GM23338 (cell line): ENCODE results near the gene CHRNA3. TPM values are rescaled to one million over a fixed set of nuclear protein-coding genes. Genes with fewer than 3 reads are reported as not detected.

Experiments used
- ATAC-seq: fragments of 200-7000 bp; cut with Tn5 transposase; 3 replicates; pipeline ENCODE4 v1.9.1; 2020
- DNase-seq: peaks from one replicate; pipeline ENCODE4 v3.0.0-alpha.2; 2015; ENCODE audit warnings: low spot score
- H2AFZ ChIP-seq: fragments of 200-600 bp; sonication (generic); 2 replicates; pipeline ENCODE4 v1.8.0; 2016; ENCODE audit warnings: antibody characterized with exemption, mild to moderate bottlenecking, moderate library complexity
- H3F3A ChIP-seq: fragments of 200-600 bp; sonication (generic); replicated peaks from 2 replicates; pipeline ENCODE4 v1.8.0; 2017; ENCODE audit warnings: antibody characterized with exemption, mixed run types, low read depth
- H3K27ac ChIP-seq: fragments of 200-600 bp; sonication (generic); 2 replicates; pipeline ENCODE4 v1.6.1; 2016; ENCODE audit warnings: low read depth
- H3K27me3 ChIP-seq: fragments of 200-600 bp; sonication (generic); 2 replicates; pipeline ENCODE4 v1.8.0; 2016; ENCODE audit warnings: mild to moderate bottlenecking, mixed run types, moderate library complexity; ENCODE audit not compliant: insufficient read depth
- H3K36me3 ChIP-seq: fragments of 200-600 bp; sonication (generic); 2 replicates; pipeline ENCODE4 v1.8.0; 2016; ENCODE audit warnings: mild to moderate bottlenecking; ENCODE audit not compliant: insufficient read depth
- H3K4me1 ChIP-seq: fragments of 200-600 bp; sonication (generic); 2 replicates; pipeline ENCODE4 v1.8.0; 2016; ENCODE audit warnings: mild to moderate bottlenecking, moderate library complexity; ENCODE audit not compliant: insufficient read depth
- H3K4me2 ChIP-seq: fragments of 200-600 bp; sonication (generic); 2 replicates; pipeline ENCODE4 v1.7.1; 2017; ENCODE audit warnings: mixed run types
- H3K4me3 ChIP-seq: fragments of 200-600 bp; sonication (generic); 2 replicates; pipeline ENCODE4 v1.6.1; 2016; ENCODE audit warnings: mixed run types
- H3K79me2 ChIP-seq: fragments of 200-600 bp; sonication (generic); replicated peaks from 2 replicates; pipeline ENCODE4 v1.8.0; 2017; ENCODE audit warnings: mild to moderate bottlenecking; ENCODE audit not compliant: insufficient read depth
- H3K9me2 ChIP-seq: fragments of 200-600 bp; sonication (generic); 2 replicates; pipeline ENCODE4 v1.8.0; 2017; ENCODE audit not compliant: insufficient read depth
- H4K20me1 ChIP-seq: fragments of 200-600 bp; sonication (generic); replicated peaks from 2 replicates; pipeline ENCODE4 v1.8.0; 2017; ENCODE audit warnings: mild to moderate bottlenecking; ENCODE audit not compliant: insufficient read depth
- H3K27ac Mint-ChIP-seq: 2 replicates; pipeline ENCODE4 v1.8.0; 2020; ENCODE audit warnings: inconsistent platforms, mild to moderate bottlenecking, moderate library complexity, mixed read lengths
- H3K27me3 Mint-ChIP-seq: 3 replicates; pipeline ENCODE4 v1.8.0; 2022; ENCODE audit warnings: low read depth, mild to moderate bottlenecking, moderate library complexity, mixed read lengths, inconsistent platforms; ENCODE audit not compliant: insufficient read depth, poor library complexity
- H3K36me3 Mint-ChIP-seq: 3 replicates; pipeline ENCODE4 v1.8.0; 2021; ENCODE audit warnings: low read depth, mild to moderate bottlenecking, inconsistent platforms, moderate library complexity, mixed read lengths
- H3K4me1 Mint-ChIP-seq: 3 replicates; pipeline ENCODE4 v1.8.0; 2020; ENCODE audit warnings: mild to moderate bottlenecking, inconsistent platforms, mixed read lengths
- H3K4me3 Mint-ChIP-seq: 3 replicates; pipeline ENCODE4 v1.8.0; 2021; ENCODE audit warnings: moderate library complexity, mild to moderate bottlenecking, inconsistent platforms, mixed read lengths
- H3K9me3 Mint-ChIP-seq: 3 replicates; pipeline ENCODE4 v1.8.0; 2020; ENCODE audit warnings: moderate library complexity, mild to moderate bottlenecking, inconsistent platforms, mixed read lengths
- CREB1 ChIP-seq: fragments of 250-450 bp; sonication (Bioruptor Pico); IDR thresholded peaks from 2 replicates; pipeline ENCODE4 v1.5.0; 2020; ENCODE audit warnings: low read depth, mild to moderate bottlenecking, moderate library complexity
- EZH2phosphoT487 ChIP-seq: fragments of 200-600 bp; sonication (generic); IDR thresholded peaks from one replicate; pipeline ENCODE4 v1.8.1; 2018; ENCODE audit warnings: antibody characterized with exemption; ENCODE audit not compliant: unreplicated experiment
- POLR2AphosphoS5 ChIP-seq: IDR thresholded peaks from 2 replicates; pipeline ENCODE4 v1.6.1; 2016; ENCODE audit warnings: antibody characterized with exemption, low read depth
- REST ChIP-seq: IDR thresholded peaks from one replicate; pipeline ENCODE4 v1.6.1; 2018; ENCODE audit warnings: antibody characterized with exemption; ENCODE audit not compliant: unreplicated experiment
- ZNF114 ChIP-seq: fragments of 250-450 bp; sonication (Bioruptor Pico); IDR thresholded peaks from 2 replicates; pipeline ENCODE4 v1.5.0; 2020; ENCODE audit warnings: mild to moderate bottlenecking, moderate library complexity
- polyA plus RNA-seq: library from polyadenylated mRNA; unstranded; fragments of >200 nt; fragmentation: Nextera tagmentation; extraction: Ambion mirVana; gene quantifications from 2 replicates; pipeline ENCODE4 v1.2.1, GENCODE V29; 2016
- total RNA-seq: library from RNA; depleted of rRNA; stranded (reverse); fragments of >200 nt; shearing (Covaris generic); gene quantifications from 2 replicates; pipeline ENCODE4 v1.2.3, GENCODE V29; 2014
- TF ChIP-seq, protein P1 (sequence below): fragments of 250-450 bp; sonication (Bioruptor Pico); IDR thresholded peaks from 2 replicates; pipeline ENCODE4 v1.5.0; 2020; ENCODE audit warnings: mild to moderate bottlenecking, moderate library complexity

The CHRNA3 gene
- total and polyA plus RNA-seq, 2 experiments from 2014 or later, result 2.9 to 3.5 TPM

- TF ChIP-seq ZNF114 (no peak), CREB1 (no peak), POLR2AphosphoS5 (no peak)
- TF ChIP-seq, protein P1, sequence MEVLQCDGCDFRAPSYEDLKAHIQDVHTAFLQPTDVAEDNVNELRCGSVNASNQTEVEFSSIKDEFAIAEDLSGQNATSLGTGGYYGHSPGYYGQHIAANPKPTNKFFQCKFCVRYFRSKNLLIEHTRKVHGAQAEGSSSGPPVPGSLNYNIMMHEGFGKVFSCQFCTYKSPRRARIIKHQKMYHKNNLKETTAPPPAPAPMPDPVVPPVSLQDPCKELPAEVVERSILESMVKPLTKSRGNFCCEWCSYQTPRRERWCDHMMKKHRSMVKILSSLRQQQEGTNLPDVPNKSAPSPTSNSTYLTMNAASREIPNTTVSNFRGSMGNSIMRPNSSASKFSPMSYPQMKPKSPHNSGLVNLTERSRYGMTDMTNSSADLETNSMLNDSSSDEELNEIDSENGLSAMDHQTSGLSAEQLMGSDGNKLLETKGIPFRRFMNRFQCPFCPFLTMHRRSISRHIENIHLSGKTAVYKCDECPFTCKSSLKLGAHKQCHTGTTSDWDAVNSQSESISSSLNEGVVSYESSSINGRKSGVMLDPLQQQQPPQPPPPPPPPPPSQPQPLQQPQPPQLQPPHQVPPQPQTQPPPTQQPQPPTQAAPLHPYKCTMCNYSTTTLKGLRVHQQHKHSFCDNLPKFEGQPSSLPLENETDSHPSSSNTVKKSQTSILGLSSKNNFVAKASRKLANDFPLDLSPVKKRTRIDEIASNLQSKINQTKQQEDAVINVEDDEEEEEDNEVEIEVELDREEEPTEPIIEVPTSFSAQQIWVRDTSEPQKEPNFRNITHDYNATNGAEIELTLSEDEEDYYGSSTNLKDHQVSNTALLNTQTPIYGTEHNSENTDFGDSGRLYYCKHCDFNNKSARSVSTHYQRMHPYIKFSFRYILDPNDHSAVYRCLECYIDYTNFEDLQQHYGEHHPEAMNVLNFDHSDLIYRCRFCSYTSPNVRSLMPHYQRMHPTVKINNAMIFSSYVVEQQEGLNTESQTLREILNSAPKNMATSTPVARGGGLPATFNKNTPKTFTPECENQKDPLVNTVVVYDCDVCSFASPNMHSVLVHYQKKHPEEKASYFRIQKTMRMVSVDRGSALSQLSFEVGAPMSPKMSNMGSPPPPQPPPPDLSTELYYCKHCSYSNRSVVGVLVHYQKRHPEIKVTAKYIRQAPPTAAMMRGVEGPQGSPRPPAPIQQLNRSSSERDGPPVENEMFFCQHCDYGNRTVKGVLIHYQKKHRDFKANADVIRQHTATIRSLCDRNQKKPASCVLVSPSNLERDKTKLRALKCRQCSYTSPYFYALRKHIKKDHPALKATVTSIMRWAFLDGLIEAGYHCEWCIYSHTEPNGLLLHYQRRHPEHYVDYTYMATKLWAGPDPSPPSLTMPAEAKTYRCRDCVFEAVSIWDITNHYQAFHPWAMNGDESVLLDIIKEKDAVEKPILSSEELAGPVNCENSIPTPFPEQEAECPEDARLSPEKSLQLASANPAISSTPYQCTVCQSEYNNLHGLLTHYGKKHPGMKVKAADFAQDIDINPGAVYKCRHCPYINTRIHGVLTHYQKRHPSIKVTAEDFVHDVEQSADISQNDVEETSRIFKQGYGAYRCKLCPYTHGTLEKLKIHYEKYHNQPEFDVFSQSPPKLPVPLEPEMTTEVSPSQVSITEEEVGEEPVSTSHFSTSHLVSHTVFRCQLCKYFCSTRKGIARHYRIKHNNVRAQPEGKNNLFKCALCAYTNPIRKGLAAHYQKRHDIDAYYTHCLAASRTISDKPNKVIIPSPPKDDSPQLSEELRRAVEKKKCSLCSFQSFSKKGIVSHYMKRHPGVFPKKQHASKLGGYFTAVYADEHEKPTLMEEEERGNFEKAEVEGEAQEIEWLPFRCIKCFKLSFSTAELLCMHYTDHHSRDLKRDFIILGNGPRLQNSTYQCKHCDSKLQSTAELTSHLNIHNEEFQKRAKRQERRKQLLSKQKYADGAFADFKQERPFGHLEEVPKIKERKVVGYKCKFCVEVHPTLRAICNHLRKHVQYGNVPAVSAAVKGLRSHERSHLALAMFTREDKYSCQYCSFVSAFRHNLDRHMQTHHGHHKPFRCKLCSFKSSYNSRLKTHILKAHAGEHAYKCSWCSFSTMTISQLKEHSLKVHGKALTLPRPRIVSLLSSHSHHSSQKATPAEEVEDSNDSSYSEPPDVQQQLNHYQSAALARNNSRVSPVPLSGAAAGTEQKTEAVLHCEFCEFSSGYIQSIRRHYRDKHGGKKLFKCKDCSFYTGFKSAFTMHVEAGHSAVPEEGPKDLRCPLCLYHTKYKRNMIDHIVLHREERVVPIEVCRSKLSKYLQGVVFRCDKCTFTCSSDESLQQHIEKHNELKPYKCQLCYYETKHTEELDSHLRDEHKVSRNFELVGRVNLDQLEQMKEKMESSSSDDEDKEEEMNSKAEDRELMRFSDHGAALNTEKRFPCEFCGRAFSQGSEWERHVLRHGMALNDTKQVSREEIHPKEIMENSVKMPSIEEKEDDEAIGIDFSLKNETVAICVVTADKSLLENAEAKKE, result no peak
Measured at GRCh38 chr15:78550815-78551214, 70.0 kb downstream of the CHRNA3 start (continued).

DNA sequence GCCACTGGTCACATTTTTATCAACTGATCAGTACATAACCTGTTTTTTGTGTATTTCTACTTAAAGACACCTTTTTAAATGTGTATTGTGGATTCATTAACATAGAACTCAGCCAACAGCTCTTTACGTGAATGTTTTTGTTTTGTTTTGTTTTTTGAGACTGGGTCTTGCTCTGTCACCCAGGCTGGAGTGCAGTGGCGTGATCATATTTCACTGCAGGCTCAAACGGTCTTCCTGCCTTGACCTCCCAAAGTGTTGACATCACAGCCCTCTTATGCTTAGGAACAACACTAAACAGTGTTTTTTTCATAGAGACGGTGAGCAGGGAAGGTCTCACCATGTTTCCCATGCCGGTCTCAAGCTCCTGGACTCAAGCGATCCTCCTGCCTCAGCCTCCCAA is 70.6 kb downstream of the CHRNA3 start:
- no peak overlapping the region for H2AFZ ChIP-seq
- peaks cover 13% of the 10 kb centered on the region; the same call in 1 of the 2 replicates for H4K20me1 ChIP-seq
- Mint-ChIP-seq H3K36me3 (peaks cover 55% of the 10 kb centered on the region), H3K9me3 (no peaks in the 10 kb centered on the region), H3K4me3 (no peak overlapping the region), H3K4me1 (no peaks in the 10 kb centered on the region; the same call in 2 of the 3 replicates), H3K27ac (no peak overlapping the region; the same call in 1 of the 2 replicates), H3K27me3 (peaks cover under 1% of the 10 kb centered on the region)
- no peaks in the 10 kb centered on the region for H3K9me2 ChIP-seq
- no peak overlapping the region; the same call in 1 of the 2 replicates for H3K27ac ChIP-seq
- H3K4me2 ChIP-seq, result no peak overlapping the region
- peaks cover 33% of the 10 kb centered on the region for H3K36me3 ChIP-seq
- ATAC-seq (no peak), DNase-seq (no peak)
- H3K27me3 ChIP-seq, result no peaks in the 10 kb centered on the region
- H3K79me2 ChIP-seq, result no peaks in the 10 kb centered on the region
- H3K4me1 ChIP-seq, result no peaks in the 10 kb centered on the region
- H3K4me3 ChIP-seq, result no peak overlapping the region
- no peaks in the 10 kb centered on the region for H3F3A ChIP-seq
- no peak for TF ChIP-seq EZH2phosphoT487
- TF ChIP-seq REST, result no peak
- no peak for TF ChIP-seq POLR2AphosphoS5
- no peak for TF ChIP-seq ZNF114
- TF ChIP-seq, protein P1, result no peak
